ENCODE results near the gene P3H3. TPM values are rescaled to one million over a fixed set of nuclear protein-coding genes. Genes with fewer than 3 reads are reported as not detected.

P3H3 gene
- polyA plus RNA-seq, 3 donors = 5.4 to 9.0 (median 7.4) TPM

Other genes with a start within 250 kb of the P3H3 start
- 100 to 1,000 TPM in 1 of 3 donors, 10 to 100 TPM in 2; 77.3 to 133 (median 92.3) TPM for gene CHD4, start 221.0 kb upstream of the P3H3 start, polyA plus RNA-seq
- 1 to 10 TPM in 1 of 3 donors, under 1 TPM in 2; 0.11 to 1.0 (median 0.35) TPM for gene LPAR5, start 192.4 kb upstream of the P3H3 start, polyA plus RNA-seq
- gene ACRBP, start 181.0 kb upstream of the P3H3 start, polyA plus RNA-seq = 1 to 10 TPM in 1 of 3 donors, under 1 TPM in 1, not detected in 1; 0.74 to 1.6 TPM
- gene ING4, start 165.3 kb upstream of the P3H3 start, polyA plus RNA-seq = 10 to 100 TPM; 23.2 to 28.7 (median 25.2) TPM
- gene ZNF384, start 139.0 kb upstream of the P3H3 start, polyA plus RNA-seq = 10 to 100 TPM; 25.2 to 35.8 (median 25.7) TPM
- gene PIANP, start 127.6 kb upstream of the P3H3 start, polyA plus RNA-seq = under 1 TPM in 2 of 3 donors, not detected in 1; 0.09 to 0.49 TPM
- gene COPS7A, start 104.4 kb upstream of the P3H3 start, polyA plus RNA-seq = 10 to 100 TPM; 33.5 to 71.9 (median 66.1) TPM
- gene MLF2, start 75.3 kb upstream of the P3H3 start, polyA plus RNA-seq = 100 to 1,000 TPM in 2 of 3 donors, 10 to 100 TPM in 1; 78.2 to 196 (median 188) TPM
- 100 to 1,000 TPM in 2 of 3 donors, 10 to 100 TPM in 1; 71.7 to 632 (median 263) TPM for gene PTMS, start 62.0 kb upstream of the P3H3 start, polyA plus RNA-seq
- gene LAG3, start 55.9 kb upstream of the P3H3 start, polyA plus RNA-seq = 1 to 10 TPM in 2 of 3 donors, under 1 TPM in 1; 0.08 to 3.0 (median 1.0) TPM
- 10 to 100 TPM in 1 of 3 donors, 1 to 10 TPM in 2; 3.7 to 11.2 (median 7.6) TPM for gene CD4, start 38.9 kb upstream of the P3H3 start, polyA plus RNA-seq
- 1 to 10 TPM; 2.0 to 5.1 (median 5.1) TPM for gene GPR162, start 6.6 kb upstream of the P3H3 start, polyA plus RNA-seq
- gene GNB3, start 12.5 kb downstream of the P3H3 start, polyA plus RNA-seq = 1 to 10 TPM in 1 of 3 donors, under 1 TPM in 2; 0.86 to 1.7 (median 0.89) TPM
- 1 to 10 TPM in 1 of 3 donors, under 1 TPM in 2; 0.52 to 1.1 (median 0.64) TPM for gene CDCA3, start 22.9 kb downstream of the P3H3 start, polyA plus RNA-seq
- gene USP5, start 23.7 kb downstream of the P3H3 start, polyA plus RNA-seq = 10 to 100 TPM; 14.7 to 32.5 (median 28.5) TPM
- gene TPI1, start 39.1 kb downstream of the P3H3 start, polyA plus RNA-seq = 100 to 1,000 TPM; 244 to 500 (median 371) TPM
- 1 to 10 TPM; 5.4 to 6.2 (median 5.6) TPM for gene SPSB2, start 44.9 kb downstream of the P3H3 start, polyA plus RNA-seq
- 10 to 100 TPM in 1 of 3 donors, 1 to 10 TPM in 2; 3.0 to 11.7 (median 4.8) TPM for gene LRRC23, start 76.4 kb downstream of the P3H3 start, polyA plus RNA-seq
- gene ENO2, start 86.2 kb downstream of the P3H3 start, polyA plus RNA-seq = 10 to 100 TPM in 1 of 3 donors, 1 to 10 TPM in 2; 2.6 to 11.9 (median 4.1) TPM
- 100 to 1,000 TPM in 2 of 3 donors, 10 to 100 TPM in 1; 38.1 to 127 (median 119) TPM for gene ATN1, start 99.6 kb downstream of the P3H3 start, polyA plus RNA-seq
- gene RNU7-1, start 115.4 kb downstream of the P3H3 start, polyA plus RNA-seq = not detected
- 100 to 1,000 TPM; 326 to 584 (median 368) TPM for gene C12orf57, start 115.6 kb downstream of the P3H3 start, polyA plus RNA-seq
- gene PTPN6, start 122.9 kb downstream of the P3H3 start, polyA plus RNA-seq = 10 to 100 TPM; 18.8 to 44.0 (median 24.2) TPM
- gene PHB2, start 142.3 kb downstream of the P3H3 start, polyA plus RNA-seq = 100 to 1,000 TPM; 147 to 221 (median 166) TPM
- gene EMG1, start 142.5 kb downstream of the P3H3 start, polyA plus RNA-seq = 10 to 100 TPM; 11.2 to 26.6 (median 22.9) TPM
- 10 to 100 TPM; 27.1 to 77.9 (median 43.0) TPM for gene LPCAT3, start 190.1 kb downstream of the P3H3 start, polyA plus RNA-seq
- gene C1S, start 232.3 kb downstream of the P3H3 start, polyA plus RNA-seq = 100 to 1,000 TPM in 2 of 3 donors, 10 to 100 TPM in 1; 64.1 to 490 (median 315) TPM

Data from adipose tissue (tissue), 3 donors.